ENCODE data around the gene SZT2.

The SZT2 gene

DNA sequence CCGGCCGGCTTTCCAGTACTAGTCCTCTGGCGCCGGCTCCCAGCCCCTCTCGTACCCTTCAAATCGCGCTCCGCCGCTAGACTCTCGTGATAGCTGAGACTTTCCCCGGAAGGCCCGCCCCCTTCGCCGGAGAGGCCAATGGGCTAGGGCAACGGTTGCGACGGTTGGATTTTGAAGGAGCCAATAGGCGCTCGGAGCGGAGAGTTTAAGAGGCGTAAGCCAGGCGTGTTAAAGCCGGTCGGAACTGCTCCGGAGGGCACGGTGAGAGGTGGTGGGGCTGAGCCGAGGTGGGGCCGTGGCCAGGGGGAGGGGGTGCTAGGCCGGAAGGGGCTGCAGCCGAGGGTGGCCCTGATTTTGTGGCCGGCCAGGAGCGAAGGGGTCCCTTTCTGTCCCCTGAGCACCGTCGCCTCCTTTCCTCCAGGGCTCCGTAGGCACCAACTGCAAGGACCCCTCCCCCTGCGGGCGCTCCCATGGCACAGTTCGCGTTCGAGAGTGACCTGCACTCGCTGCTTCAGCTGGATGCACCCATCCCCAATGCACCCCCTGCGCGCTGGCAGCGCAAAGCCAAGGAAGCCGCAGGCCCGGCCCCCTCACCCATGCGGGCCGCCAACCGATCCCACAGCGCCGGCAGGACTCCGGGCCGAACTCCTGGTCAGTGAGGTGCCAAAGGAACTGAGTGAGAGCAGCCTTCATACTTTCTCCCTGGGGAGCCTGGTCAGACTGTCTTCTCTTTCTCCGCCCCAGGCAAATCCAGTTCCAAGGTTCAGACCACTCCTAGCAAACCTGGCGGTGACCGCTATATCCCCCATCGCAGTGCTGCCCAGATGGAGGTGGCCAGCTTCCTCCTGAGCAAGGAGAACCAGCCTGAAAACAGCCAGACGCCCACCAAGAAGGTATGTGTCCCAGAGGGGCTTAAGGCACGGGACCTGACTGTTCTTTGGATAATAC is 30.7 kb upstream of the SZT2 start, which contains the start of gene CDC20:
Gene CDC20 (plus strand): TSS at position 236 of the 948 bp plus-strand sequence. CDS start 235 bp downstream, at position 471.
- Mint-ChIP-seq H3K4me3 (peak within 1 kb of the TSS; percentile 91 to 95 (median 94)), H3K4me1 (peaks cover 39% of the 10 kb centered on the region), H3K27ac (peak within 1 kb of the TSS; percentile 87 to 98 (median 95)), H3K9me3 (no peaks in the 10 kb centered on the region), H3K27me3 (ENCODE audit: low read depth) (no peaks in the 10 kb centered on the region), H3K36me3 (ENCODE audit: low read depth) (peaks cover 36% of the 10 kb centered on the region)
- TF ChIP-seq, protein P1, sequence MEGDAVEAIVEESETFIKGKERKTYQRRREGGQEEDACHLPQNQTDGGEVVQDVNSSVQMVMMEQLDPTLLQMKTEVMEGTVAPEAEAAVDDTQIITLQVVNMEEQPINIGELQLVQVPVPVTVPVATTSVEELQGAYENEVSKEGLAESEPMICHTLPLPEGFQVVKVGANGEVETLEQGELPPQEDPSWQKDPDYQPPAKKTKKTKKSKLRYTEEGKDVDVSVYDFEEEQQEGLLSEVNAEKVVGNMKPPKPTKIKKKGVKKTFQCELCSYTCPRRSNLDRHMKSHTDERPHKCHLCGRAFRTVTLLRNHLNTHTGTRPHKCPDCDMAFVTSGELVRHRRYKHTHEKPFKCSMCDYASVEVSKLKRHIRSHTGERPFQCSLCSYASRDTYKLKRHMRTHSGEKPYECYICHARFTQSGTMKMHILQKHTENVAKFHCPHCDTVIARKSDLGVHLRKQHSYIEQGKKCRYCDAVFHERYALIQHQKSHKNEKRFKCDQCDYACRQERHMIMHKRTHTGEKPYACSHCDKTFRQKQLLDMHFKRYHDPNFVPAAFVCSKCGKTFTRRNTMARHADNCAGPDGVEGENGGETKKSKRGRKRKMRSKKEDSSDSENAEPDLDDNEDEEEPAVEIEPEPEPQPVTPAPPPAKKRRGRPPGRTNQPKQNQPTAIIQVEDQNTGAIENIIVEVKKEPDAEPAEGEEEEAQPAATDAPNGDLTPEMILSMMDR (IDR thresholded peaks at IDR 0.05; ENCODE audit: unreplicated experiment in 3 of 3) = no peak

DNA sequence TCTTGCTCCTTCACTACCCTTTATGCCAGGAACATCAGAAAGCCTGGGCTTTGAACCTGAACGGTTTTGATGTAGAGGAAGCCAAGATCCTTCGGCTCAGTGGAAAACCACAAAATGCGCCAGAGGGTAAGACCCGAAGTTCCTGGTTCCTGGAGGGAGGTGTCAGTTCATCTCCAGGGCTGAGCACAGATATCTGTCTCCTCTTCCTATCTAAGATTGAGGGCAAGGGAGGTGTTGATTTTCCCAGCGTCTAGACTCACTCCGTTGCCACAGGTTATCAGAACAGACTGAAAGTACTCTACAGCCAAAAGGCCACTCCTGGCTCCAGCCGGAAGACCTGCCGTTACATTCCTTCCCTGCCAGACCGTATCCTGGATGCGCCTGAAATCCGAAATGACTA is 30.0 kb upstream of the SZT2 start:
- Mint-ChIP-seq H3K27ac (no peak overlapping the region), H3K9me3 (no peaks in the 10 kb centered on the region), H3K4me1 (peaks cover 39% of the 10 kb centered on the region), H3K4me3 (peak overlapping the region; percentile 91 to 95 (median 94)), H3K36me3 (ENCODE audit: low read depth) (peaks cover 42% of the 10 kb centered on the region), H3K27me3 (ENCODE audit: low read depth) (no peaks in the 10 kb centered on the region)
- TF ChIP-seq, protein P1 (IDR thresholded peaks at IDR 0.05; ENCODE audit: unreplicated experiment in 3 of 3) = no peak

DNA sequence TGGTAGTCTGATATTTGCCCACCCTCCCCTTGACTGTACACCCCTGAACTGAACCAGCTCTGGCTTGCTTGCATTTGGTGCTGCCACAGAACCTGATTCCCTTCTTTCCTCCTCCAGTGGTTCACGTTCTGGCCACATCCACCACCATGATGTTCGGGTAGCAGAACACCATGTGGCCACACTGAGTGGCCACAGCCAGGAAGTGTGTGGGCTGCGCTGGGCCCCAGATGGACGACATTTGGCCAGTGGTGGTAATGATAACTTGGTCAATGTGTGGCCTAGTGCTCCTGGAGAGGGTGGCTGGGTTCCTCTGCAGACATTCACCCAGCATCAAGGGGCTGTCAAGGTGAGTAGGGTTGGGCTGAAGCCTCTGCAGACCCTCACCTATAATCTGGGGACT is 29.1 kb upstream of the SZT2 start:
- no peak overlapping the region for H3K27ac Mint-ChIP-seq
- H3K36me3 Mint-ChIP-seq (ENCODE audit: low read depth) = peaks cover 49% of the 10 kb centered on the region
- H3K4me3 Mint-ChIP-seq = peak overlapping the region; percentile 91 to 95 (median 94)
- no peaks in the 10 kb centered on the region for H3K9me3 Mint-ChIP-seq
- TF ChIP-seq, protein P1 (IDR thresholded peaks at IDR 0.05; ENCODE audit: unreplicated experiment in 3 of 3) = no peak
- H3K27me3 Mint-ChIP-seq (ENCODE audit: low read depth) = no peaks in the 10 kb centered on the region
- peaks cover 46% of the 10 kb centered on the region for H3K4me1 Mint-ChIP-seq

DNA sequence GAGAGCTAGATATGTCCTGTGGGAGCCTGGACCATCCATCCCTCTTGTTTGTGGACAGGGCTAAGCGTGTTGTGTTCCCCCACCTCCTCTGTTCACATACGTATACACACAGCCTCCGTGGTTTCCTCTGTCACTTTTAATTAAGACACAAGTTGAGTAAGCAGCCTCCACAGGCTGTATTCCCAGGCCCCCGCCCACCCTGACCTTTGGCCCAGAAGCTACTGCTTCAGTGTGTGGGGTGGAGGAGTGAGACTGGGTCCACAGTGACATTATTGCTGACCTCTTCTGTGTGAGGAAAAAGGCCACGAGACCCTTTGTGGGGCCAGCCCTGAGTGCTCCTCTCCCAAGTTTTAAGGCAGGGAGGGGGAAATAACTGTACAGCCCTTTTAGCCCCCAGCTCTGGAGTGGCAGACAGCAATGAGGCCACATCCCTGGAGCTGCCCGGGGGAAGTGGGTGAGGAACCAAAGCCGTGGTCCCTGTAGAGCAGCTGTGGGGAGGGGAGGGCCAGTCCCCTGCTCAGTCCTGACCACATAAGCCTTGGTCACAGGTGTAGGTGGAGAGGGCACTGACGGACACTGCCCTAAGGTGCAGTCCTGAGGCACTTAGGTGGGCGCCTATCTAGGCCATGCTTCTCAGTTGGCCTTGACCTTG is 26.3 kb upstream of the SZT2 start:
- H3K27ac Mint-ChIP-seq = peak overlapping the region in 1 of 3 experiments; percentile 77
- H3K4me1 Mint-ChIP-seq = peaks cover 49% of the 10 kb centered on the region
- no peaks in the 10 kb centered on the region for H3K9me3 Mint-ChIP-seq
- H3K36me3 Mint-ChIP-seq (ENCODE audit: low read depth) = peaks cover 54% of the 10 kb centered on the region
- H3K4me3 Mint-ChIP-seq = peak overlapping the region; percentile 47 to 52 (median 52)
- TF ChIP-seq, protein P1 (IDR thresholded peaks at IDR 0.05; ENCODE audit: unreplicated experiment in 3 of 3) = no peak
- no peaks in the 10 kb centered on the region for H3K27me3 Mint-ChIP-seq (ENCODE audit: low read depth)

DNA sequence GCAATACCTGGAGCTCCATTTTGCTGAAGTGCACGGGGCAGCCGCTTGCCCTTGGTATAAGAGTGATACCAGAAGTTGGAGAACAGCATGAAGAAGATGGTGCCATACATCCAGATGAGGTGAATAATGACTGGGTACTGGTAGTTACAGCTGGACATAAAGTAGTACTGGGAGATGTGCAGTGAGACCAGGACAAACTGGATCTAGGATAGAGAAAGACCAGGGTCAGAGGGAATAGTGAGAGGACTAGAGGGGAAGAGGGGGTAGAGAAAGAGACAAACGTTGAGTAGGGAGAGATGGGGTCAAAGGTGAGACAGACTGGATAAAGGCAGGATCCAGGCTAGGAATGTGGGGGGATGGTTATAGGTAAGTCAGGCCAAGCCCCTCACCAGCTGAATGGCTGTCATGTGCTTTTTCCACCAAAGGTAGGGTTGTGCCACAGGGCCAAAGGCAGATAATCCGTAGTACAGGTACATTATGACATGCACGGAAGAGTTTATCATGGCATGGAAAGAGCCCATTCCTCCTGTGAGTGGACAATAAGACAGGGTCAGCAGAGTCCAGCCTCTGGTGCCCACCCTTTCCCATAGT is 25.7 kb upstream of the SZT2 start:
- TF ChIP-seq, protein P1 (IDR thresholded peaks at IDR 0.05; ENCODE audit: unreplicated experiment in 3 of 3) = no peak
- peaks cover 47% of the 10 kb centered on the region for H3K4me1 Mint-ChIP-seq
- H3K9me3 Mint-ChIP-seq = no peaks in the 10 kb centered on the region
- peaks cover 54% of the 10 kb centered on the region for H3K36me3 Mint-ChIP-seq (ENCODE audit: low read depth)
- peak overlapping the region; percentile 3 to 52 (median 33) for H3K4me3 Mint-ChIP-seq
- H3K27ac Mint-ChIP-seq = no peak overlapping the region
- no peaks in the 10 kb centered on the region for H3K27me3 Mint-ChIP-seq (ENCODE audit: low read depth)

All from nephron (organoid).